Measurements from ENCODE around the gene AHDC1.

AHDC1 gene

DNA sequence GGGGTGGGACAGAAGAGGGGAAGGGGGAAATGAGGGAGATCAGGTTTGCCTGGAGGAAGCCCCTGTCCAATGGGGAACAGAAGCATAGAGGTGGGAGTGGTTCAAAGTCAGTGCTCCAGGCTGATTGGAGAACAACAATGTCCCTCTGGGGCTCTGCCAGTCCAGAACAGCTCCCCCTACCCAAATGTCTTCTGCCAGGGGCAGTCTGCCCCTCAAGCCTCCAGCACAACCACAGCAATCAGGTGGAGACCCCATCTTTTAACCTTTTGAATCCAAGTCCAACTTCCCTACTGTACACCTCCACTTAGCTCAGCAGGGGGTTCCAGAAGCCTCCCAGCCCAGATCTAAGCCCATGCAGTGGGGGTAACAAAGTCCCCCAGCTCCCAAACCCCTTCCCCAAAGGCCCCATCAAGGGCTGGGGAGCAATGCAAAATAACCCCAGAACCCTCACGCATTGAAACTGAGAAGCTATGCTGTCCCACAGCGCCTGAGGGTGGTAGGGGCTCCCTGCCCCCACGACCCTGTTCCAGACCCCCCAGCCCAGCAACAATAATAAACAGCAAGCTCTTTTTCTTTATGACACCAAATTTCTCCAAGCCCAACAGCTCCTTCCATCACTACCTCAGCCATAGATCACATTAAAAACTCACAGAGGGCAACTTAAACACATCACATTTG is 3.3 kb downstream of the AHDC1 start:
- TF ChIP-seq YY1 (IDR thresholded peaks at IDR 0.05; ENCODE audit: low read depth) (no peak), RAD21 (IDR thresholded peaks at IDR 0.05; ENCODE audit: low read depth) (no peak), TCF12 (IDR thresholded peaks at IDR 0.05; ENCODE audit: low read depth) (no peak), FOXM1 (IDR thresholded peaks at IDR 0.05; ENCODE audit: borderline replicate concordance, low read depth) (no peak)

DNA sequence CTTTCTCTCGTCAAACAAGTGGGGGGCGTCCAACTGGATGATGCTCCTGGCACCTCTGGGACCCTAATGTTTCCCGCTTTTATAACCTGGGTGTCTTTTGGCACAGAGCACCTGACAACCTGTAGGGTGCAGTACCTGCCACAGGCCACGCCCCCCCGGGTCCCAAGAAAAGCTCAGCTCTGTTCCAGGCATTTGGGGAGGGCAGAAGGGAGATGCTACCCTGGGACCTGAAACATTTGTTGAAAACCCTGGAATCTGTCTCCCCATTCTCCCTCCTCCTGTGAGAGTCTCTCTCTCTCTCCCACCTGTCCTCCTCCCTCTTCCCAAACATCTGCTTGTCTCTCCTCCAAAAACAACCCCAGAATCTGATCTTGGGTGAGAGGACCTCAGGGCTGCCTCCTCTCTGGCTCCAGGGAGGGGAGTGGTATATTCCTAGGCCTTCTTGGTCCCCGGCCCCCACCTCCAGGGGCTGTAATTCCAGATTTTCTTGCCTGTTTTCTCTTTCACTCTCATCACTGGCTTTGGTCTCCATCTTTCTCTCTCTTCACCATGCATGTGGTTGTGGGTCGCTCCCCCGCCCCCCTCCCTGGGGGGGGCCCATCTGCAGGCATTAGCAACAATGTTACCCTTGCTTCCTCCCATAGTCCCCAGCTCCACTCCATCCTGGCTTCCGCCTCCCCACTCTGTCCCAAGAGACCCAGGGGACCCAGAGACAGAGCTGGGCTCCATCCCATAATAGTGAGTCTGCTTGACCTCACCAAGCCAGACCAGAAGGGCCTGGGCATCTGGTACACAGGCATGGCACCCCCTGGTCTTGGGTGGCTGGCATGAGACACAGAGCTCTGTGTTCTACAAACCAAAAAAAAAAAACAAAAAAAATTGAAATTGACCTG is 4.1 kb downstream of the AHDC1 start:
- 0 out of 2 replicates have a peak, but pooled peaks have one; percentile 2 for TF ChIP-seq RAD21 (IDR thresholded peaks at IDR 0.05; ENCODE audit: low read depth)
- no peak for TF ChIP-seq TAF1 (IDR thresholded peaks at IDR 0.05; ENCODE audit: low read depth)

DNA sequence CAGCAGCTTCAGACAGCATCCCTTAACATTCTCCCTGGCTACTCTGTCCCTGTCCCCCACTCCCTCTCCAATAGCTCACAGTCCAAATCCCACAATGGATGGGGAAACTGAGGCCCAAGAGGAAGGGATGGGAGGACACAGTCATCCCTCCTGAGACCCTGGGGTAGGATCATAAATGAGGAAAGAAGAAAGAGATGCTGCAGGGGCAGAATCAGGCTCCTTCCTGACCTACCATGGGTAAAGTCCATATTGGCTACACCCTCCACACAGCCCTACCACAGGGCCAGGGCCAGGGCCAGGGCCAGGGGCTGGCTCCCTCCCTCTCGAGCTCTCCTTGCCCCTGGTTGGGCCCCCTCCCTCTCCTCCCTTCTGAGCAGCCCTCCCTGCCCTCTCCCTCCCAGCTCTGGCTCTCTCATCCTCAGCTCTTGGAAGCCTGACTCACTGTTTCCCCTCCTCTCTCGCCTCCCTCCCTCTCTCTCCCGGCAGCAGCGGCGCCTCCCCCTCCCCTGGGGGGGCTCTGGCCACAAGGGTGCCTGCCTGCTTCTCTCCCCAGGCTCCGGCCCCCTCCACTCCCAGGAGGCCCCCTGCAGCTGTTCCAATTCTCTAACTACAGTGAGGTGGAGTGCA is 4.9 kb downstream of the AHDC1 start:
- TF ChIP-seq FOXM1 (IDR thresholded peaks at IDR 0.05; ENCODE audit: borderline replicate concordance, low read depth) (no peak), TEAD4 (IDR thresholded peaks at IDR 0.05) (no peak), TCF12 (IDR thresholded peaks at IDR 0.05; ENCODE audit: low read depth) (no peak), YY1 (IDR thresholded peaks at IDR 0.05; ENCODE audit: low read depth) (no peak), EP300 (IDR thresholded peaks at IDR 0.05; ENCODE audit: borderline replicate concordance) (no peak), NFIC (IDR thresholded peaks at IDR 0.05) (no peak), ZBTB7A (IDR thresholded peaks at IDR 0.05; ENCODE audit: low read depth) (no peak), CEBPB (IDR thresholded peaks at IDR 0.05) (no peak), TAF1 (IDR thresholded peaks at IDR 0.05; ENCODE audit: low read depth) (no peak), RAD21 (IDR thresholded peaks at IDR 0.05; ENCODE audit: low read depth) (no peak), EGR1 (IDR thresholded peaks at IDR 0.05) (no peak)
- TF ChIP-seq, protein P1, sequence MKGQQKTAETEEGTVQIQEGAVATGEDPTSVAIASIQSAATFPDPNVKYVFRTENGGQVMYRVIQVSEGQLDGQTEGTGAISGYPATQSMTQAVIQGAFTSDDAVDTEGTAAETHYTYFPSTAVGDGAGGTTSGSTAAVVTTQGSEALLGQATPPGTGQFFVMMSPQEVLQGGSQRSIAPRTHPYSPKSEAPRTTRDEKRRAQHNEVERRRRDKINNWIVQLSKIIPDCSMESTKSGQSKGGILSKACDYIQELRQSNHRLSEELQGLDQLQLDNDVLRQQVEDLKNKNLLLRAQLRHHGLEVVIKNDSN (IDR thresholded peaks at IDR 0.05), result no peak
- TF ChIP-seq, protein P2, sequence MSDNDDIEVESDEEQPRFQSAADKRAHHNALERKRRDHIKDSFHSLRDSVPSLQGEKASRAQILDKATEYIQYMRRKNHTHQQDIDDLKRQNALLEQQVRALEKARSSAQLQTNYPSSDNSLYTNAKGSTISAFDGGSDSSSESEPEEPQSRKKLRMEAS (IDR thresholded peaks at IDR 0.05), result no peak
- TF ChIP-seq, protein P3, sequence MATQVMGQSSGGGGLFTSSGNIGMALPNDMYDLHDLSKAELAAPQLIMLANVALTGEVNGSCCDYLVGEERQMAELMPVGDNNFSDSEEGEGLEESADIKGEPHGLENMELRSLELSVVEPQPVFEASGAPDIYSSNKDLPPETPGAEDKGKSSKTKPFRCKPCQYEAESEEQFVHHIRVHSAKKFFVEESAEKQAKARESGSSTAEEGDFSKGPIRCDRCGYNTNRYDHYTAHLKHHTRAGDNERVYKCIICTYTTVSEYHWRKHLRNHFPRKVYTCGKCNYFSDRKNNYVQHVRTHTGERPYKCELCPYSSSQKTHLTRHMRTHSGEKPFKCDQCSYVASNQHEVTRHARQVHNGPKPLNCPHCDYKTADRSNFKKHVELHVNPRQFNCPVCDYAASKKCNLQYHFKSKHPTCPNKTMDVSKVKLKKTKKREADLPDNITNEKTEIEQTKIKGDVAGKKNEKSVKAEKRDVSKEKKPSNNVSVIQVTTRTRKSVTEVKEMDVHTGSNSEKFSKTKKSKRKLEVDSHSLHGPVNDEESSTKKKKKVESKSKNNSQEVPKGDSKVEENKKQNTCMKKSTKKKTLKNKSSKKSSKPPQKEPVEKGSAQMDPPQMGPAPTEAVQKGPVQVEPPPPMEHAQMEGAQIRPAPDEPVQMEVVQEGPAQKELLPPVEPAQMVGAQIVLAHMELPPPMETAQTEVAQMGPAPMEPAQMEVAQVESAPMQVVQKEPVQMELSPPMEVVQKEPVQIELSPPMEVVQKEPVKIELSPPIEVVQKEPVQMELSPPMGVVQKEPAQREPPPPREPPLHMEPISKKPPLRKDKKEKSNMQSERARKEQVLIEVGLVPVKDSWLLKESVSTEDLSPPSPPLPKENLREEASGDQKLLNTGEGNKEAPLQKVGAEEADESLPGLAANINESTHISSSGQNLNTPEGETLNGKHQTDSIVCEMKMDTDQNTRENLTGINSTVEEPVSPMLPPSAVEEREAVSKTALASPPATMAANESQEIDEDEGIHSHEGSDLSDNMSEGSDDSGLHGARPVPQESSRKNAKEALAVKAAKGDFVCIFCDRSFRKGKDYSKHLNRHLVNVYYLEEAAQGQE (IDR thresholded peaks at IDR 0.05; ENCODE audit: low read depth), result no peak

DNA sequence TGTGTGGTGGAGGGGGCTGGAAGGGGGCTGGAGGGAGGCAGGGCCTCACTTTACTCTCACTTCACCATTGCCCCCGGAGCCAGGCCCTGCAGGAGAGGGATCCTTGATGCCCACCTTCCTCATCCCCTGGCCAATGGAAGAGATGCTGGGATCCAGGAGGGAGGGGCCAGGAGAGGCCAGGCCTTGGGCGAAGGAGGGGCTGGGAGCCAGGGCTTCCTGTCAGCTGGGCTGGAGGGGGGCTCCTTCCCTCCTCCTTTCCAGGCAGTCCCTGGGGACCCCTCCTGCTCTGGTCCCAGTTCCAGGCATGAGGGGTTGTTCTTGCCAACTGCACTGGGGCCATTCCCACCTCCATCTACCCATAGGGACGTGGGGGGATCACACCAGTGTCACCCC is 5.7 kb downstream of the AHDC1 start:
- no peak for TF ChIP-seq CEBPB (IDR thresholded peaks at IDR 0.05)
- no peak for TF ChIP-seq NFIC (IDR thresholded peaks at IDR 0.05)
- no peak for TF ChIP-seq CREB1 (IDR thresholded peaks at IDR 0.05; ENCODE audit: low read depth)
- TF ChIP-seq TEAD4 (IDR thresholded peaks at IDR 0.05), result no peak
- TF ChIP-seq TCF12 (IDR thresholded peaks at IDR 0.05; ENCODE audit: low read depth), result no peak
- TF ChIP-seq, protein P2 (IDR thresholded peaks at IDR 0.05), result no peak
- TF ChIP-seq EP300 (IDR thresholded peaks at IDR 0.05; ENCODE audit: borderline replicate concordance), result no peak
- TF ChIP-seq, protein P1 (IDR thresholded peaks at IDR 0.05), result no peak
- no peak for TF ChIP-seq YY1 (IDR thresholded peaks at IDR 0.05; ENCODE audit: low read depth)
- TF ChIP-seq FOXM1 (IDR thresholded peaks at IDR 0.05; ENCODE audit: borderline replicate concordance, low read depth), result no peak
- TF ChIP-seq, protein P3 (IDR thresholded peaks at IDR 0.05; ENCODE audit: low read depth), result no peak
- no peak for TF ChIP-seq RAD21 (IDR thresholded peaks at IDR 0.05; ENCODE audit: low read depth)
- no peak for TF ChIP-seq TAF1 (IDR thresholded peaks at IDR 0.05; ENCODE audit: low read depth)
- TF ChIP-seq EGR1 (IDR thresholded peaks at IDR 0.05), result no peak
- no peak for TF ChIP-seq ZBTB7A (IDR thresholded peaks at IDR 0.05; ENCODE audit: low read depth)

DNA sequence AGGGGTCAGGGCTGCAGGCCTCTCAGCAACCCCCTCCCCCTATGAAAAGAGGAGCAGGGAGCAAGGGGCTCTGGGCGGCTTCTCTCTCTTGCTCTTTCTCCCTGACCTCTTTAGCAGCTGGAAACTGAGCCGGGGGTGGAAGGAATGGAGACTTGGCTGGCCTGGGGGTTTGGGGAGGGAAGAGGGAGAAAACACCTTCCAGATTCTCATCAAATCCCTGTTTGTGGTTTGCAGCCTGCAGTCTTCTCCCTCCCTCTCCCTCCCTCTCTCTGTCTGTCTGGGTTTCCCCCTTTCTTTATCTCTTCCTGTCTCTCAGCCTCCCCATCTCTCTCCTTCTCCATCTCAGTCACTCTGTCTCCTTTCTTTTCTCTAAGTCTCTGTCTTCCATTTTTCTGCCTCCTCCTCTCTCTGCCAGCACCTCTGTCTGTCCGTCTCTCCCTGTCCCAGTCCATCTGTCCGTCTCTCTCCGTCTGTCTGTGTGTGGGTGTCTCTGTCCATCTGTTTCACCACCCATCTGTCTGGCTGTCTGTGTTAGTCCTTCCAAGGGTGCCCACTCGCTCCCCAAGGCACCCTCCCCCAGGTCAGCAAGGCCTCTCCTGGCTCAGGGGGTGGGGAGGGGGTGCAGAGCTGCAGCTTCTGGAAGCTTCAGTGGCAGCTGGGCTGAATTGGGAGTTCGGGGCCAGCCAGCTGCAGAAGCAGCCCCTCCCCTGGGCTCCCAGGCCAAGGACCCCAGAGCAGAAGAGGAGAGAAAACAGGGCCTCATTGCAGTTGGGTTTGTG is 6.2 kb downstream of the AHDC1 start:
- TF ChIP-seq EGR1 (IDR thresholded peaks at IDR 0.05) (no peak), TEAD4 (IDR thresholded peaks at IDR 0.05) (no peak), TAF1 (IDR thresholded peaks at IDR 0.05; ENCODE audit: low read depth) (no peak), EP300 (IDR thresholded peaks at IDR 0.05; ENCODE audit: borderline replicate concordance) (no peak), NFIC (IDR thresholded peaks at IDR 0.05) (no peak), RAD21 (IDR thresholded peaks at IDR 0.05; ENCODE audit: low read depth) (no peak), CEBPB (IDR thresholded peaks at IDR 0.05) (no peak), ZBTB7A (IDR thresholded peaks at IDR 0.05; ENCODE audit: low read depth) (no peak), FOXM1 (IDR thresholded peaks at IDR 0.05; ENCODE audit: borderline replicate concordance, low read depth) (no peak), CREB1 (IDR thresholded peaks at IDR 0.05; ENCODE audit: low read depth) (no peak), TCF12 (IDR thresholded peaks at IDR 0.05; ENCODE audit: low read depth) (no peak), YY1 (IDR thresholded peaks at IDR 0.05; ENCODE audit: low read depth) (no peak)
- TF ChIP-seq, protein P3 (IDR thresholded peaks at IDR 0.05; ENCODE audit: low read depth), result no peak
- TF ChIP-seq, protein P2 (IDR thresholded peaks at IDR 0.05), result no peak
- TF ChIP-seq, protein P1 (IDR thresholded peaks at IDR 0.05), result no peak

Measured in Ishikawa (cell line).